Suprapubic skin (tissue), 4 donors: ENCODE measurements around the gene FAM78A. TPM values are rescaled to one million over a fixed set of nuclear protein-coding genes. Genes with fewer than 3 reads are reported as not detected.

Source experiments
- DNase-seq, 2 donors: peaks; one replicate each; pipeline ENCODE4 v3.0.0-alpha.2; 2019; ENCODE audit warnings: low spot score in 2 of 2
- H3K27ac ChIP-seq: fragments of 200-600 bp; sonication (generic); one replicate; pipeline ENCODE4 v1.5.1; 2019
- H3K27me3 ChIP-seq: fragments of 200-600 bp; sonication (generic); one replicate; pipeline ENCODE4 v1.5.1; 2019
- H3K36me3 ChIP-seq: fragments of 200-600 bp; sonication (generic); one replicate; pipeline ENCODE4 v1.5.1; 2019
- H3K4me1 ChIP-seq: fragments of 200-600 bp; sonication (generic); one replicate; pipeline ENCODE4 v1.5.1; 2019
- H3K4me3 ChIP-seq: fragments of 200-600 bp; sonication (generic); one replicate; pipeline ENCODE4 v1.5.1; 2019; ENCODE audit warnings: mild to moderate bottlenecking
- H3K9me3 ChIP-seq: fragments of 200-600 bp; sonication (generic); one replicate; pipeline ENCODE4 v1.5.1; 2019
- EP300 ChIP-seq: sonication (generic); formaldehyde crosslinking; IDR thresholded peaks from one replicate; pipeline ENCODE4 v1.6.1; 2017; ENCODE audit warnings: antibody characterized with exemption
- POLR2A ChIP-seq, 2 donors: fragments of 450-650 bp; IDR thresholded peaks; one replicate each; pipeline ENCODE4 v1.6.1; 2017; ENCODE audit warnings: antibody characterized with exemption in 2 of 2, mild to moderate bottlenecking in 2 of 2, moderate library complexity in 2 of 2
- POLR2AphosphoS5 ChIP-seq, 3 donors: sonication (generic); formaldehyde crosslinking; IDR thresholded peaks; one replicate each; pipeline ENCODE4 v1.6.1; 2017; ENCODE audit warnings: antibody characterized with exemption in 3 of 3
- WGBS: methylation state at CpG from one replicate; pipeline ENCODE4 v1.1.5; 2018; 5-methylcytosine and 5-hydroxymethylcytosine counted together
- total RNA-seq, 4 donors: library from RNA; depleted of rRNA; stranded (reverse); fragments of >200 nt; gene quantifications; one replicate each; pipeline ENCODE4 v1.1.0, GENCODE V29; 2016
- TF ChIP-seq, protein P1 (sequence below), 2 donors: fragments of 200-600 bp in 1 of 2; fragments of 450-650 bp in 1 of 2; sonication (generic) in 1 of 2; IDR thresholded peaks; one replicate each; pipeline ENCODE4 v1.5.1; 2016 to 2019; ENCODE audit warnings: antibody characterized with exemption in 2 of 2, mild to moderate bottlenecking in 1 of 2, moderate library complexity in 1 of 2

FAM78A gene, protein sequence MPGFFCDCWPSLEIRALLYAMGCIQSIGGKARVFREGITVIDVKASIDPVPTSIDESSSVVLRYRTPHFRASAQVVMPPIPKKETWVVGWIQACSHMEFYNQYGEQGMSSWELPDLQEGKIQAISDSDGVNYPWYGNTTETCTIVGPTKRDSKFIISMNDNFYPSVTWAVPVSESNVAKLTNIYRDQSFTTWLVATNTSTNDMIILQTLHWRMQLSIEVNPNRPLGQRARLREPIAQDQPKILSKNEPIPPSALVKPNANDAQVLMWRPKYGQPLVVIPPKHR
- 1 to 10 TPM in 3 of 4 donors, under 1 TPM in 1; 0.81 to 2.0 (median 1.3) TPM for total RNA-seq

GRCh38 chr9:131276094-131276888, at the start of gene FAM78A:
FAM78A (minus strand) TSS chr9:131276510; CDS start chr9:131276179, 331 bp downstream.
- TF ChIP-seq POLR2A (IDR thresholded peaks at IDR 0.05) = no peak
- H3K4me1 ChIP-seq = peaks cover 16% of the 10 kb centered on the region
- peak within 1 kb of the TSS; percentile 65 for H3K27ac ChIP-seq
- no peaks in the 10 kb centered on the region for H3K36me3 ChIP-seq
- H3K27me3 ChIP-seq = peaks cover 18% of the 10 kb centered on the region
- H3K4me3 ChIP-seq = peak within 1 kb of the TSS; percentile 70
- DNase-seq = no peak
- H3K9me3 ChIP-seq = no peaks in the 10 kb centered on the region
- WGBS = 10% methylated on average over 35 of the region's 76 CpGs

DNA sequence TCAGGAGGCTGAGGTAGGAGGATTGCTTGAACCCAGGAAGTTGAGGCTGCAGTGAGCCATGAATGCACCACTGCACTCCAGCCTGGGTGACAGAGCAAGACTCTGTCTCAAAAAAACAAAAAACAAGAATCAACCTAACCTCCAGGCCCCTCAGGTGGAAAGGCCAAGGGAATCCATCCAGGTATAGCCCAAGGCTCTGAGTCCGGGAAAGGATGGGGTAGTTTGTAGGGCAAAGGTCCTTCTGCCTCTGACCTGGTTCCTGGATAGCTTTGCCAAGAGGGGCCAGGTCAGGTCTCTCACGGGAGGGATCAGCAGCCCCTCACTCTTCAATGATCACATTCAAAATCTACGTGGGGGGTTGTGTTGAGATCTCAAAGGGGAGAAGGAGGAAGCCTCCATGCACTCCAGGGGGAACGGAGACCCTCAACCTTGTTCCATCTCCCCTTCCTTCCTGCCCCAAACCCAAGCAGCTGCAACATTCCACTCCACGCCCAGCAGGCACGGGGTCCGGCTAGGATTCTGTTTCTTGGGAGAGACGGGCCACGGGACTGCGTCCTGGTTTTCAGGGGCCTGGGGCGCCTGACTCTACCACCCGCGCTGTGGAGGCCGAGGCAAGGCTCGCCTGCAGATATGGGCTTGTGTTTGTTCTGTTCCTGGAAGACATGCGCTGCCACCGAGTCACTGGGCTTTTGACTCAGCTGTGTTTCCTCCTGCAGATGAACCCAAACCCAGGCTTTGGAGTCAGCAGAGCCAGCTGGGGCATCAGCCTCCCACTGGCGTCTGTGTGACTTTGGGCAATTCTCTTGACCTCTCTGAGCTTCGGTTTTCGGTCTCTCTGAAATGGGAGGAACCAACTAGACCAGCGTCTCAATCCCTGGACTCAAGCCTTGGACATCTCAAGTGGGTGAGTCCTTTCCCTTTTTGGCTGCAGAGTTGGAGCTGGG, 48.7 kb upstream of the FAM78A start:
- Histone ChIP-seq H3K27me3 (peaks cover 4% of the 10 kb centered on the region), H3K36me3 (no peaks in the 10 kb centered on the region), H3K4me1 (no peaks in the 10 kb centered on the region), H3K27ac (no peak overlapping the region), H3K9me3 (no peaks in the 10 kb centered on the region), H3K4me3 (no peak overlapping the region)
- DNase-seq = peak in 1 of 2 donors; percentile 53
- WGBS = 81% methylated on average over 16 of the region's 21 CpGs
- TF ChIP-seq POLR2A (IDR thresholded peaks at IDR 0.05) (no peak), EP300 (no peak), POLR2AphosphoS5 (IDR thresholded peaks at IDR 0.05) (no peak)
- TF ChIP-seq, protein P1, sequence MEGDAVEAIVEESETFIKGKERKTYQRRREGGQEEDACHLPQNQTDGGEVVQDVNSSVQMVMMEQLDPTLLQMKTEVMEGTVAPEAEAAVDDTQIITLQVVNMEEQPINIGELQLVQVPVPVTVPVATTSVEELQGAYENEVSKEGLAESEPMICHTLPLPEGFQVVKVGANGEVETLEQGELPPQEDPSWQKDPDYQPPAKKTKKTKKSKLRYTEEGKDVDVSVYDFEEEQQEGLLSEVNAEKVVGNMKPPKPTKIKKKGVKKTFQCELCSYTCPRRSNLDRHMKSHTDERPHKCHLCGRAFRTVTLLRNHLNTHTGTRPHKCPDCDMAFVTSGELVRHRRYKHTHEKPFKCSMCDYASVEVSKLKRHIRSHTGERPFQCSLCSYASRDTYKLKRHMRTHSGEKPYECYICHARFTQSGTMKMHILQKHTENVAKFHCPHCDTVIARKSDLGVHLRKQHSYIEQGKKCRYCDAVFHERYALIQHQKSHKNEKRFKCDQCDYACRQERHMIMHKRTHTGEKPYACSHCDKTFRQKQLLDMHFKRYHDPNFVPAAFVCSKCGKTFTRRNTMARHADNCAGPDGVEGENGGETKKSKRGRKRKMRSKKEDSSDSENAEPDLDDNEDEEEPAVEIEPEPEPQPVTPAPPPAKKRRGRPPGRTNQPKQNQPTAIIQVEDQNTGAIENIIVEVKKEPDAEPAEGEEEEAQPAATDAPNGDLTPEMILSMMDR (IDR thresholded peaks at IDR 0.05) = no peak

DNA sequence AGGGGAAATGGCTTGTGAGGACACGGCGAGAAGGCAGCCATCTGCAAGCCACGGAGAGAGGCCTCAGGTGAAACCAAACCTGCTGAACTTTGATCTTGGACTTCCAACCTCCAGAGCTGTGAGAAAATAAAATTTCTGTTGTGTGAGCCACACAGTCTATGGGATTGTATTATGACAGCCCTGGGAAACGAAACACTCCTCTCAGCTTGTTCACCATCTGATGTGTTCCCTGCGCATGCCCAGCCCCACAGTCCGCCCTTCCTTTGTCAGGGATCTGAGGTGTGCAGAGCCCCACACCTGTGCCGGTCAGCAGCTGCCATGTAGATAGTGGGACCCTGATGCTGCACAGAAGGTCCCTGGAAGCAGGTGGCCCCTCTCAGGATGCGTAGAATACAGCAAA, 47.3 kb upstream of the FAM78A start:
- WGBS = 93% methylated on average over 8 of the region's 8 CpGs
- H3K4me1 ChIP-seq = no peaks in the 10 kb centered on the region
- H3K36me3 ChIP-seq = no peaks in the 10 kb centered on the region
- no peak overlapping the region for H3K27ac ChIP-seq
- no peak for DNase-seq
- H3K4me3 ChIP-seq = no peak overlapping the region
- H3K9me3 ChIP-seq = no peaks in the 10 kb centered on the region
- no peak for TF ChIP-seq POLR2A (IDR thresholded peaks at IDR 0.05)
- no peak for TF ChIP-seq EP300
- no peak for TF ChIP-seq POLR2AphosphoS5 (IDR thresholded peaks at IDR 0.05)
- TF ChIP-seq, protein P1 (IDR thresholded peaks at IDR 0.05) = no peak
- H3K27me3 ChIP-seq = no peaks in the 10 kb centered on the region

GRCh38 chr9:131320031-131320685, 43.8 kb upstream of the FAM78A start:
- TF ChIP-seq EP300 = no peak
- no peak for TF ChIP-seq POLR2A (IDR thresholded peaks at IDR 0.05)
- no peak for TF ChIP-seq POLR2AphosphoS5 (IDR thresholded peaks at IDR 0.05)
- TF ChIP-seq, protein P1 (IDR thresholded peaks at IDR 0.05) = no peak
- Histone ChIP-seq H3K36me3 (no peaks in the 10 kb centered on the region), H3K4me3 (no peak overlapping the region), H3K4me1 (no peaks in the 10 kb centered on the region), H3K27me3 (peaks cover 8% of the 10 kb centered on the region), H3K9me3 (no peaks in the 10 kb centered on the region), H3K27ac (no peak overlapping the region)
- DNase-seq = peak; percentile 53 to 84
- WGBS = 56% methylated on average over 17 of the region's 19 CpGs

GRCh38 chr9:131319486-131319885, 43.2 kb upstream of the FAM78A start:
- Histone ChIP-seq H3K4me1 (no peaks in the 10 kb centered on the region), H3K9me3 (no peaks in the 10 kb centered on the region), H3K27ac (no peak overlapping the region), H3K36me3 (no peaks in the 10 kb centered on the region), H3K4me3 (no peak overlapping the region), H3K27me3 (peaks cover 8% of the 10 kb centered on the region)
- peak; percentile 30 to 80 for DNase-seq
- 82% methylated on average over 12 of the region's 12 CpGs for WGBS
- TF ChIP-seq EP300 (no peak), POLR2A (IDR thresholded peaks at IDR 0.05) (no peak), POLR2AphosphoS5 (IDR thresholded peaks at IDR 0.05) (no peak)
- TF ChIP-seq, protein P1 (IDR thresholded peaks at IDR 0.05) = no peak
